NT2/D1 (cell line): ENCODE results near the gene EDN1.

ENCODE experiments used
- SUZ12 ChIP-seq: IDR thresholded peaks from 2 replicates; pipeline ENCODE4 v1.6.1; 2011; ENCODE audit not compliant: insufficient read length, insufficient read depth; ENCODE audit errors: extremely low read depth
- YY1 ChIP-seq: IDR thresholded peaks from 2 replicates; pipeline ENCODE4 v1.6.1; 2011; ENCODE audit not compliant: insufficient read length, insufficient read depth
- ZNF274 ChIP-seq: IDR thresholded peaks from 2 replicates; pipeline ENCODE4 v1.6.1; 2011; ENCODE audit warnings: mild to moderate bottlenecking, low read depth, low read length

GRCh38 chr6:12263403-12263802 lies 26.8 kb upstream of the EDN1 start:
- TF ChIP-seq ZNF274 (no peak), YY1 (no peak), SUZ12 (no peak)
